Fibroblast of lung (primary cell): ENCODE data around the gene CEP78. TPM values are rescaled to one million over a fixed set of nuclear protein-coding genes. Genes with fewer than 3 reads are reported as not detected.

Source experiments
- DNase-seq, 2 donors: peaks; one replicate each; pipeline versions ENCODE4 v3.0.0 to v3.0.0-alpha.2; 2010; ENCODE audit warnings: low read depth in 2 of 2
- H2AFZ ChIP-seq: 2 replicates; pipeline ENCODE4 v1.5.1; 2012; ENCODE audit warnings: low read length, control low read depth, inconsistent platforms
- H3K27ac ChIP-seq: 2 replicates; pipeline ENCODE4 v1.5.1; 2011; ENCODE audit warnings: low read length, control low read depth; ENCODE audit not compliant: insufficient read depth
- H3K27me3 ChIP-seq: 2 replicates; pipeline ENCODE4 v1.5.1; 2011; ENCODE audit warnings: mild to moderate bottlenecking, low read length; ENCODE audit not compliant: control insufficient read depth, insufficient read depth
- H3K36me3 ChIP-seq: 2 replicates; pipeline ENCODE4 v1.5.1; 2011; ENCODE audit warnings: low read length; ENCODE audit not compliant: control insufficient read depth, insufficient read depth
- H3K4me1 ChIP-seq: 2 replicates; pipeline ENCODE4 v1.5.1; 2011; ENCODE audit warnings: low read length; ENCODE audit not compliant: control insufficient read depth, insufficient read depth; ENCODE audit errors: extremely low read depth
- H3K4me2 ChIP-seq: 2 replicates; pipeline ENCODE4 v1.5.1; 2011; ENCODE audit warnings: low read length, control low read depth; ENCODE audit not compliant: insufficient read depth; ENCODE audit errors: extremely low read depth
- H3K4me3 ChIP-seq, 4 experiments: fragments of 200-600 bp in 1 of 4; sonication (generic) in 1 of 4; replicated peaks in 1 of 4; 2 replicates each; pipeline ENCODE4 v1.5.1; 2011 to 2016; ENCODE audit warnings: low read length in 4 of 4, low read depth in 3 of 4, mild to moderate bottlenecking in 3 of 4, control low read depth in 2 of 4, inconsistent platforms in 1 of 4, mixed read lengths in 1 of 4; ENCODE audit not compliant: insufficient read depth in 1 of 4; ENCODE audit errors: control extremely low read depth in 1 of 4
- H3K79me2 ChIP-seq: 2 replicates; pipeline ENCODE4 v1.5.1; 2012; ENCODE audit warnings: mild to moderate bottlenecking, low read length, inconsistent platforms; ENCODE audit not compliant: control insufficient read depth, insufficient read depth
- H3K9ac ChIP-seq: 2 replicates; pipeline ENCODE4 v1.5.1; 2011; ENCODE audit warnings: mild to moderate bottlenecking, low read length, control low read depth; ENCODE audit not compliant: insufficient read depth
- H3K9me3 ChIP-seq: 2 replicates; pipeline ENCODE4 v1.5.1; 2012; ENCODE audit warnings: low read depth, low read length; ENCODE audit not compliant: control insufficient read depth, insufficient read depth
- H4K20me1 ChIP-seq: 2 replicates; pipeline ENCODE4 v1.5.1; 2011; ENCODE audit warnings: low read length; ENCODE audit not compliant: control insufficient read depth, insufficient read depth; ENCODE audit errors: extremely low read depth
- EZH2 ChIP-seq: IDR thresholded peaks from 2 replicates; pipeline ENCODE4 v1.5.1; 2012; ENCODE audit warnings: low read length, control low read depth, mild to moderate bottlenecking; ENCODE audit errors: missing control alignments
- polyA plus RNA-seq, 2 donors: library from polyadenylated mRNA; depleted of rRNA in 1 of 2; stranded (reverse) in 1 of 2; unstranded in 1 of 2; fragments of >200 nt; gene quantifications; 2 replicates each; pipeline ENCODE4 v1.2.1, GENCODE V29; 2011 to 2012; ENCODE audit warnings: missing spikeins in 1 of 2
- total RNA-seq: library from RNA; depleted of rRNA; stranded (reverse); fragments of >200 nt; gene quantifications from 2 replicates; pipeline ENCODE4 v1.2.1, GENCODE V29; 2014
- TF ChIP-seq, protein P1 (sequence below), 2 donors: IDR thresholded peaks in 1 of 2; conservative IDR thresholded peaks in 1 of 2; 1 replicate in 1 of 2; 2 replicates in 1 of 2; pipeline ENCODE4 v1.5.1; 2011 to 2012; ENCODE audit warnings: low read length in 2 of 2, control low read depth in 1 of 2, inconsistent platforms in 1 of 2, low read depth in 1 of 2, mild to moderate bottlenecking in 1 of 2

The CEP78 gene
- total and polyA plus RNA-seq, 2 donors (not counting 1 experiment from before 2014, with no cell fraction given) = 8.9 to 10.4 TPM

DNA sequence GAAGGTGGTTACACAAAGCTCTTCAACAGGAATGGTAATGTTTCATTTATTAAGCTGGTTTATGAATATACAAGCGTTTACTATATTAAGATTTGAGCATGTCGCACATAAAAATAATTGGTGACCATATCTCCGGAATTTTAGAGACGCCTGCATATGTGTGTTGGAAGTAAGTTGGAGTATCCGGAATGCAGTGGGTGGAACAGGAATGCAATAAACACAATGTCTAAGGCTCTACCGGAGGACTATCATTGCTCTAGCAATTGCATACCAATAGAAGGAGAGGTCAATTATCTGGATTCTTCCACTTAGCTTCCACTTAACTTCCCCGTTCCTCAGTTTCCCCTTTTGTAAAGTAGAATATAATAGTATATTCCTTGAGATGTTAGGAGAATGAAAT lies 1.1 kb upstream of the CEP78 start:
- Histone ChIP-seq H4K20me1 (no peaks in the 10 kb centered on the region), H3K4me2 (peak overlapping the region; percentile 85), H3K4me3 (peak overlapping the region; percentile 81 to 89 (median 84)), H3K27me3 (no peaks in the 10 kb centered on the region), H3K36me3 (no peaks in the 10 kb centered on the region), H3K79me2 (peaks cover 9% of the 10 kb centered on the region), H3K9me3 (no peaks in the 10 kb centered on the region), H3K9ac (no peak overlapping the region), H3K27ac (peak overlapping the region; percentile 75), H3K4me1 (peaks cover 2% of the 10 kb centered on the region), H2AFZ (peak overlapping the region; percentile 86)
- peak in 1 of 2 donors; percentile 84 for DNase-seq
- no peak for TF ChIP-seq EZH2
- TF ChIP-seq, protein P1, sequence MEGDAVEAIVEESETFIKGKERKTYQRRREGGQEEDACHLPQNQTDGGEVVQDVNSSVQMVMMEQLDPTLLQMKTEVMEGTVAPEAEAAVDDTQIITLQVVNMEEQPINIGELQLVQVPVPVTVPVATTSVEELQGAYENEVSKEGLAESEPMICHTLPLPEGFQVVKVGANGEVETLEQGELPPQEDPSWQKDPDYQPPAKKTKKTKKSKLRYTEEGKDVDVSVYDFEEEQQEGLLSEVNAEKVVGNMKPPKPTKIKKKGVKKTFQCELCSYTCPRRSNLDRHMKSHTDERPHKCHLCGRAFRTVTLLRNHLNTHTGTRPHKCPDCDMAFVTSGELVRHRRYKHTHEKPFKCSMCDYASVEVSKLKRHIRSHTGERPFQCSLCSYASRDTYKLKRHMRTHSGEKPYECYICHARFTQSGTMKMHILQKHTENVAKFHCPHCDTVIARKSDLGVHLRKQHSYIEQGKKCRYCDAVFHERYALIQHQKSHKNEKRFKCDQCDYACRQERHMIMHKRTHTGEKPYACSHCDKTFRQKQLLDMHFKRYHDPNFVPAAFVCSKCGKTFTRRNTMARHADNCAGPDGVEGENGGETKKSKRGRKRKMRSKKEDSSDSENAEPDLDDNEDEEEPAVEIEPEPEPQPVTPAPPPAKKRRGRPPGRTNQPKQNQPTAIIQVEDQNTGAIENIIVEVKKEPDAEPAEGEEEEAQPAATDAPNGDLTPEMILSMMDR (conservative IDR thresholded peaks at IDR 0.05 in 1 of 2, IDR thresholded peaks at IDR 0.05 in 1 of 2; ENCODE audit: low read depth in 1 of 2, low read length in 2 of 2) = no peak

DNA sequence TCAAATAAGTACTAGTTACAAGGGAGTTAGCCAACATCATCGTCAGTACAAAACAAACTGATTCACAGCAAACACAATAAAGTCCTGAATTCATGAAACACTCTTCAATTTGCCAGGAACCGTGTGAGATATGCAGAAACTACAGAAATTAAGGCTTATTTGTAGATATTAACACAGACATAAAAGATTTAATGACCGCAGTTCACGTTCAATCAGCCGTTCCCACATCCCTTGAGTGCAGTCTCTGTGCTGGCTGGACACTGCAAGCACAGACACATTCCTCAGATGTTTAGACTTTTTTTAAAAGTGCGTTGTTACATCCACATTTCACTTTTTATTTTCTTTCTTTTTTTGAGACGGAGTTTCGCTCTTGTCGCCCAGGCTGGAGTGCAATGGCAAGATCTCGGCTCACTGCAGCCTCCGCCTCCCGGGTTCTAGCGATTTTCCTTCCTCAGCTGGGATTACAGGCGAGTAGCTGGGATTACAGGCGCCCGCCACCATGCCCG lies 566 bp upstream of the CEP78 start:
- Histone ChIP-seq H3K27me3 (no peaks in the 10 kb centered on the region), H3K36me3 (no peaks in the 10 kb centered on the region), H4K20me1 (no peaks in the 10 kb centered on the region), H3K4me1 (peaks cover 2% of the 10 kb centered on the region), H3K27ac (peak overlapping the region; percentile 75), H3K9ac (peak overlapping the region; percentile 79), H3K79me2 (peaks cover 9% of the 10 kb centered on the region), H3K4me2 (peak overlapping the region; percentile 85), H3K9me3 (no peaks in the 10 kb centered on the region), H3K4me3 (peak overlapping the region; percentile 81 to 89 (median 84)), H2AFZ (peak overlapping the region; percentile 86)
- TF ChIP-seq, protein P1 (conservative IDR thresholded peaks at IDR 0.05 in 1 of 2, IDR thresholded peaks at IDR 0.05 in 1 of 2; ENCODE audit: low read depth in 1 of 2, low read length in 2 of 2) = no peak
- no peak for TF ChIP-seq EZH2
- peak; percentile 30 to 62 for DNase-seq

DNA sequence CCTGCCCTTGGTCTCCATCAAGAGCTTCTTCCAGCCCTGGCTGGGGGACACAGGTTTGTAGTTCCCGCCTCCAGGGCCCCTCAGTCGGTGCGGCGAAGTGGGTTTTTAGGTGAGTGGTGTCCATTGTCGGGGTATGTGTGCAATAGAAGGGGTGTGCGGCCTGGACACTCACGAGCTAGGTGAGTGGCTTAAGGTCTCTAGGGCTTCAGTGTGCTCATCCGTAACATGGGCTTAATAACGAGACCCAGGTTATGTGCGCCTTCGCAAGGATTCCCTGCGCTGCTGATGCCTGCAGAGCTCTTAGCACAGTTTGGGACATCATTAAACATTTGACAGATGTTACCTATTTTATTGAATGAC lies 656 bp downstream of the CEP78 start:
- Histone ChIP-seq H3K4me1 (peaks cover 2% of the 10 kb centered on the region), H3K9ac (peak overlapping the region; percentile 79), H3K4me2 (peak overlapping the region; percentile 86), H3K36me3 (no peaks in the 10 kb centered on the region), H2AFZ (peak overlapping the region; percentile 86), H3K4me3 (peak overlapping the region; percentile 81 to 89 (median 84)), H4K20me1 (no peaks in the 10 kb centered on the region), H3K79me2 (peaks cover 9% of the 10 kb centered on the region), H3K9me3 (no peaks in the 10 kb centered on the region), H3K27me3 (no peaks in the 10 kb centered on the region), H3K27ac (peak overlapping the region; percentile 75)
- DNase-seq = peak; percentile 9 to 18
- TF ChIP-seq EZH2 = no peak
- TF ChIP-seq, protein P1 (conservative IDR thresholded peaks at IDR 0.05 in 1 of 2, IDR thresholded peaks at IDR 0.05 in 1 of 2; ENCODE audit: low read depth in 1 of 2, low read length in 2 of 2) = no peak
